OCI-LY7 (cell line): ENCODE results near the gene NUDT19.
"Not testable (repeated sequence)": the region's sequence is repeated elsewhere in the genome, so short reads cannot be mapped to it uniquely, and the experiment has no call there.

Source experiments
- EZH2phosphoT487 ChIP-seq: fragments of 200-600 bp; sonication (generic); IDR thresholded peaks from 2 replicates; pipeline ENCODE4 v1.6.1; 2018; ENCODE audit warnings: low read depth, borderline replicate concordance, mild to moderate bottlenecking, mixed run types, antibody characterized with exemption, low read length, moderate library complexity, mixed read lengths
- TF ChIP-seq, protein P1 (sequence below): fragments of 200-600 bp; sonication (generic); conservative IDR thresholded peaks from 2 replicates; pipeline ENCODE4 v1.5.1; 2014; ENCODE audit warnings: mild to moderate bottlenecking, antibody characterized with exemption, low read length, moderate library complexity, mixed read lengths

DNA sequence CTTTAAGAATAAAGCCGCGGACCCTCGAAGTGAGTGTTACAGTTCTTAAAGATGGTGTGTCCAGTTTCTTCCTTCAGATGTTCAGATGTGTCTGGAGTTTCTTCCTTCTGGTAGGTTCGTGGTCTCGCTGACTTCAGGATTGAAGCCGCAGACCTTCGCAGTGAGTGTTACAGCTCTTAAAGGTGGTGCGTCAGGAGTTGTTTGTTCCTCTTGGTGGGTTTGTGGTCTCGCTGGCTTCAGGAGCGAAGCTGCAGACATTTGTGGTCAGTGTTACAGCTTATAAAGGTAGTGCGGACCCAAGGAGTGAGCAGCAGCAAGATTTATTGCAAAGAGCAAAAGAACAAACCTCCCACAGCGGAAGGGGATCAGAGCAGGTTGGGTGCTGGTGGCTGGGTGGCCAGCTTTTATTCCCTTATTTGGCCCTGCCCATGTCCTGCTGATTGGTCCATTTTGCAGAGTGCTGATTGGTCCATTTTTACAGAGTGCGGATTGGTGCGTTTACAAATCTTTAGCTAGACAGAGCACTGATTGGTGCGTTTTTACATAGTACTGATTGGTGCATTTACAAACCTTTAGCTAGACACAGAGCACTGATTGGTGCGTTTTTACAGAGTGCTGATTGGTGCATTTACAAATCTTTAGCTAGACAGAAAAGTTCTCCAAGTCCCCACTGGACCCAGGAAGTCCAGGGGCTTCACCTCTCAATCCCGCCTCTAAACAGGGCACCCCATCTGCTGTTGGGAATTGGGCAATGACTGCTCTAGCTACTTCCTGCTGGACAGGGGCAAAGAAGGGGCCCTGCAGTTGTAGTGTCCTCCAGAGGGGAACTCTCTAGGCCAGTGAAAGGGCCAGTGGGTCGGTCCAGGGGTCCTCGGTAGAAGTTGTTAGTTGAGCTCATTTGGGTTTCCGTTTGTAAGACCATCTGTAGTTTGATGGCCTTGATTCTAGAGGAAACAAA lies 1.8 kb downstream of the NUDT19 start:
- TF ChIP-seq, protein P1, sequence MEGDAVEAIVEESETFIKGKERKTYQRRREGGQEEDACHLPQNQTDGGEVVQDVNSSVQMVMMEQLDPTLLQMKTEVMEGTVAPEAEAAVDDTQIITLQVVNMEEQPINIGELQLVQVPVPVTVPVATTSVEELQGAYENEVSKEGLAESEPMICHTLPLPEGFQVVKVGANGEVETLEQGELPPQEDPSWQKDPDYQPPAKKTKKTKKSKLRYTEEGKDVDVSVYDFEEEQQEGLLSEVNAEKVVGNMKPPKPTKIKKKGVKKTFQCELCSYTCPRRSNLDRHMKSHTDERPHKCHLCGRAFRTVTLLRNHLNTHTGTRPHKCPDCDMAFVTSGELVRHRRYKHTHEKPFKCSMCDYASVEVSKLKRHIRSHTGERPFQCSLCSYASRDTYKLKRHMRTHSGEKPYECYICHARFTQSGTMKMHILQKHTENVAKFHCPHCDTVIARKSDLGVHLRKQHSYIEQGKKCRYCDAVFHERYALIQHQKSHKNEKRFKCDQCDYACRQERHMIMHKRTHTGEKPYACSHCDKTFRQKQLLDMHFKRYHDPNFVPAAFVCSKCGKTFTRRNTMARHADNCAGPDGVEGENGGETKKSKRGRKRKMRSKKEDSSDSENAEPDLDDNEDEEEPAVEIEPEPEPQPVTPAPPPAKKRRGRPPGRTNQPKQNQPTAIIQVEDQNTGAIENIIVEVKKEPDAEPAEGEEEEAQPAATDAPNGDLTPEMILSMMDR = not testable (repeated sequence)
- TF ChIP-seq EZH2phosphoT487 = not testable (repeated sequence)
